MM.1S (cell line): ENCODE measurements around the gene NOPCHAP1.

ENCODE experiments used
- EZH2phosphoT487 ChIP-seq: fragments of 300-600 bp; sonication (generic); IDR thresholded peaks from 2 replicates; pipeline ENCODE4 v1.6.1; 2018; ENCODE audit warnings: antibody characterized with exemption, low read length
- TF ChIP-seq, protein P1 (sequence below): fragments of 300-600 bp; sonication (generic); IDR thresholded peaks from 2 replicates; pipeline ENCODE4 v1.5.1; 2016; ENCODE audit warnings: antibody characterized with exemption, low read length, mixed read lengths

DNA sequence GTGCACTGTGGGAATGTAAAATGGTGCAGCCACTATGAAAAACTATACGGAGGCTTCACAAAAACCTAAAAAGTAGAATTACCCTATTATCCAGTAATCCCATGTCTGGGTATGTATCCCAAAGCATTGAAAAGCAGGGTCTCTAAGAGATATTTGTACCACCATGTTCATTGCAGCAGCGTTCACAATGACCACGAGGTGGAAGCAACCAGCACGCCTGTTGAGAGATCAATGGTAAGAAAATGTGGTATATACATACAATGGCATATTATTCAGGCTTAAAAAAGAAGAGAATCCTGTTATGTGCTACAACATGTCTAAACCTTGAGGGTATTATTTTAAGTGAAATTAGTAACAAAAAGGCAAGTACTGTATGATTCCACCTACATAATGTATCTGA is 910 bp upstream of the NOPCHAP1 start:
- TF ChIP-seq, protein P1, sequence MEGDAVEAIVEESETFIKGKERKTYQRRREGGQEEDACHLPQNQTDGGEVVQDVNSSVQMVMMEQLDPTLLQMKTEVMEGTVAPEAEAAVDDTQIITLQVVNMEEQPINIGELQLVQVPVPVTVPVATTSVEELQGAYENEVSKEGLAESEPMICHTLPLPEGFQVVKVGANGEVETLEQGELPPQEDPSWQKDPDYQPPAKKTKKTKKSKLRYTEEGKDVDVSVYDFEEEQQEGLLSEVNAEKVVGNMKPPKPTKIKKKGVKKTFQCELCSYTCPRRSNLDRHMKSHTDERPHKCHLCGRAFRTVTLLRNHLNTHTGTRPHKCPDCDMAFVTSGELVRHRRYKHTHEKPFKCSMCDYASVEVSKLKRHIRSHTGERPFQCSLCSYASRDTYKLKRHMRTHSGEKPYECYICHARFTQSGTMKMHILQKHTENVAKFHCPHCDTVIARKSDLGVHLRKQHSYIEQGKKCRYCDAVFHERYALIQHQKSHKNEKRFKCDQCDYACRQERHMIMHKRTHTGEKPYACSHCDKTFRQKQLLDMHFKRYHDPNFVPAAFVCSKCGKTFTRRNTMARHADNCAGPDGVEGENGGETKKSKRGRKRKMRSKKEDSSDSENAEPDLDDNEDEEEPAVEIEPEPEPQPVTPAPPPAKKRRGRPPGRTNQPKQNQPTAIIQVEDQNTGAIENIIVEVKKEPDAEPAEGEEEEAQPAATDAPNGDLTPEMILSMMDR: peak; percentile 43
- no peak for TF ChIP-seq EZH2phosphoT487
